ENCODE measurements around the gene LUC7L.

GRCh38 chr16:192686-193085, 36.6 kb downstream of the LUC7L start:
- TF ChIP-seq POLR2A (IDR thresholded peaks at IDR 0.05) = no peak
- no peak for TF ChIP-seq CTCF (IDR thresholded peaks at IDR 0.05)

Data from uterus (tissue), 2 donors.